Activated T-cell treated with anti-CD3 and anti-CD28 coated beads, Interleukin-2, amount 50 U/mL, for 24 hours (primary cell): ENCODE data around the gene SIRT7.

Experiments
- DNase-seq: peaks from one replicate; pipeline ENCODE4 v3.0.0-alpha.2; 2020
- H3K27ac Mint-ChIP-seq: 2 replicates; pipeline ENCODE4 v1.8.0; 2020; ENCODE audit warnings: mild to moderate bottlenecking, mixed read lengths
- H3K27me3 Mint-ChIP-seq: 2 replicates; pipeline ENCODE4 v1.8.0; 2020; ENCODE audit warnings: mixed read lengths
- H3K36me3 Mint-ChIP-seq: 2 replicates; pipeline ENCODE4 v1.8.0; 2020; ENCODE audit warnings: low read depth, mixed read lengths
- H3K4me1 Mint-ChIP-seq: 2 replicates; pipeline ENCODE4 v1.8.0; 2020; ENCODE audit warnings: low read depth, mixed read lengths
- H3K4me3 Mint-ChIP-seq: 2 replicates; pipeline ENCODE4 v1.8.0; 2020; ENCODE audit warnings: mild to moderate bottlenecking, moderate library complexity, mixed read lengths
- H3K9me3 Mint-ChIP-seq: 2 replicates; pipeline ENCODE4 v1.8.0; 2020; ENCODE audit warnings: mixed read lengths

SIRT7 gene

DNA sequence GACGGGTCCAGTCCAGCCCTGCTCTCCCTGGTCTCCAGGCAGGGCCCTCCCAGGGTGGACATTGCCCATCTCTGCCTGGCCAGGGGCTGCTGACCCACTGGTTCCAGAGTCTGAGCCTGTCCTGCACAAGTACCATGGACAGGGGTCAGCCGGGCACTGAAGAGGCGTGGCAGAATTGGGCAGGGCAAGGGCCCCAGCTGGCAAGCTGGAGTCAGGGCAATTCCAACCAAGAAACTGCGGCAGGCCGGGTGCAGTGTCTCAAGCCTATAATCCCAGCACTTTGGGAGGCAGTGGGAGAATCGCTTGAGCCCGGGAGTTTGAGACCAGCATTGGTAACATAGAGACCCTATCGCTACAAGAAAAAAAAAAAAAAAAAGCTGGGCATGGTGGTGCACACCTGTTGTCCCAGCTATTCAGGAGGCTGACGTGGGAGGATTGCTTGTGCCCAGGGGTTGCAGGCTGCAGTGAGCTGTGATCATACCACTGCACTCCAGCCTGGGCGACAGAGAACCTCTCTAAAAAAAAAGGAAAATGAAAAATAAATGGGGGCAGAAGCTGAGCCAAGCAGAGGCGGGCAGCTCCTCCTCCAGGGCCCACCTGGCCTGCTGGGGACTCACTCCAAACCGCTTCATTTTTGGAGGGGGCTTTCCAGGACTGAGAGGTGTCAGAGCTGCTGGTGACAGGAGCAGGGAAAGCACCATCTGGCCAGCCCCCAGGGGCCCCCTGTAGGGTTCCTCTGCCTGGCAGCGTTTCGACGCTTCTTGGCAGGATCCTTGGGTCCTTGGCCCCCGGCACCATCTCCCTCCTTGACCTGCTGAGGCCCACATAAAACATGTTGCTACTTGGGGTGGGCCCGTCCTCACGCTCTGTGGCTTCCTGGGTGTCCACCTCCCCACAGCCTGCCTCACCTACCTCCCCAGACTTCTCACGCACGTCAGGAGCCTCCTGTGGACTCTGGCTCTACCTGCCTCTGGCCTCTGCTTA lies 12.5 kb upstream of the SIRT7 start:
- Mint-ChIP-seq H3K36me3 (peaks cover 38% of the 10 kb centered on the region), H3K27me3 (peaks cover 11% of the 10 kb centered on the region), H3K9me3 (no peaks in the 10 kb centered on the region), H3K4me1 (peaks cover 36% of the 10 kb centered on the region), H3K27ac (no peak overlapping the region), H3K4me3 (peak overlapping the region; percentile 12)
- DNase-seq = no peak

DNA sequence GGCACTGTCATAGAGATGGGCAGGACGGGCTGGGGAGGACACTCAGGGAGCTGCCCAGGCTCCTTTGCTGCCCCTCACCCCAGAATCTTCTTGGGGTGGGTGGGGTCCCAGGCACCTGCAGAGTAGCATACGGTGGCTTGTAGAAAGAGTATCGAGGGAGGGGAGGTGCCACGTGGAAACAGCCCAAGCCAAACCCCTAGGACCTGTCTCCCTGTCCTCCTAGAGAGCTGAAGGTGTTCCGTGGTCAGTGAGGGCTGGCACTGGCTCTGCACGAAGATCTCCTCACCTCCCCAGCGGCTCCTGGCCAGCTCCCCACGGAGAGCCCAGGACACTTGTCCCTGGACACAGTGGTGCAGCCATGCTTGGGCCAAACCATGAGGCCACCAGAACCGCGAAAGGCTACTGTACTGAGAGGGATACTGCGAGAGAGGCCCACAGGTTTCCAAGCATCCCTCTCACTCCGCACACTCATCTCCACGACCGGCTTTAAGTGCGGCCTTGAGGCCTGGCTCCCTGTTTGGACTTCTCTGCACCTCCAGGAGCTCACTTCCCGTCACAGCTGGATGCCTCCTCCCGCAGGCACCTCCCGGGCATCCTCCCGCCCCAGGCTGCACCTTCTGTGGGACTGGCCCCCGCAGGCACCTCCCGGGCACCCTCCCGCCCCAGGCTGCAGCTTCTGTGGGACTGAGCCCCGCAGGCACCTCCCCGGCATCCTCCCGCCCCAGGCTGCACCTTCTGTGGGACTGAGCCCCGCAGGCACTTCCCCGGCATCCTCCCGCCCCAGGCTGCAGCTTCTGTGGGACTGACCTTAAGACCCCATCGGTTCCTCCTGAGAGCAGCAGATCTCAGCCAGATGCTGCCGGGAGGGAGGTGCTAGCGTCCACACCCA lies 11.5 kb upstream of the SIRT7 start:
- Mint-ChIP-seq H3K9me3 (no peaks in the 10 kb centered on the region), H3K27me3 (peaks cover 11% of the 10 kb centered on the region), H3K36me3 (peaks cover 28% of the 10 kb centered on the region), H3K27ac (no peak overlapping the region), H3K4me1 (peaks cover 36% of the 10 kb centered on the region), H3K4me3 (peak overlapping the region; percentile 77)
- DNase-seq = no peak

DNA sequence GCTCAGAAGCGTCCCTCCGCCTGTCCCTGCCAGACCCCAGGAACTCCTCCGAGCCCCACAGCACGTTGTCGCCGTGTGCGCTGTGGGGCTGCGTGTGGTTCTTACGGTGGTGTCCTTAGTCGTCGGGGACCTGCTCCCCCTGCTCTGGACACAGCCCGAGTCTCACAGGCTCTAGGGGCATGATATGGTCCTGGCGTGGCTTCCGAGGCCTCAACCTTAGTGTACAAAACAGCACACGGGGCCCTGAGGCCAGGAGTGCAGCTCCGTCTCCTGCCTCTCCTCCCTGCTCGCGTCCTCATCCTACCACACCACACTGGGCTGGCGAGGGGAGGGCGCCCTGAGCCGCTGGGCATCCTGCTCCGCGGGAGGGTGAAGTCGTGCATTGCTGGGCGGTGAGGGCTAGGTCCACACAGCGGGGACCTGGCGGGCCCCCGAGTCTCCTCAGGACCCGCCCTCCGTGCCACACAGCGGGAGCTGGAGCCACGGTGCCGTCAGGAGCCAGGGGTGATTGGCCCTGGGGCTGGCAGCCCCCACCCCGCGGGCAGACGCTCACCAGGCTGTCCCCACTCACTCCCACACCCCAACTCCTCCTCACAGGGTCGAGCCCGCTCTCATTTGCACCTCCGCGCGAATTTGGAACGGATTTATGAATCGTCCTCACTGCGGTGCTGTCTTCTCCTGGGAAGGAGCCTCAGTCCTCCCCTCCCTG lies 10.7 kb upstream of the SIRT7 start:
- no peak overlapping the region for H3K27ac Mint-ChIP-seq
- DNase-seq = no peak
- H3K4me1 Mint-ChIP-seq = peaks cover 36% of the 10 kb centered on the region
- H3K4me3 Mint-ChIP-seq = peak overlapping the region; percentile 77
- H3K27me3 Mint-ChIP-seq = peaks cover 11% of the 10 kb centered on the region
- H3K9me3 Mint-ChIP-seq = no peaks in the 10 kb centered on the region
- peaks cover 20% of the 10 kb centered on the region for H3K36me3 Mint-ChIP-seq

DNA sequence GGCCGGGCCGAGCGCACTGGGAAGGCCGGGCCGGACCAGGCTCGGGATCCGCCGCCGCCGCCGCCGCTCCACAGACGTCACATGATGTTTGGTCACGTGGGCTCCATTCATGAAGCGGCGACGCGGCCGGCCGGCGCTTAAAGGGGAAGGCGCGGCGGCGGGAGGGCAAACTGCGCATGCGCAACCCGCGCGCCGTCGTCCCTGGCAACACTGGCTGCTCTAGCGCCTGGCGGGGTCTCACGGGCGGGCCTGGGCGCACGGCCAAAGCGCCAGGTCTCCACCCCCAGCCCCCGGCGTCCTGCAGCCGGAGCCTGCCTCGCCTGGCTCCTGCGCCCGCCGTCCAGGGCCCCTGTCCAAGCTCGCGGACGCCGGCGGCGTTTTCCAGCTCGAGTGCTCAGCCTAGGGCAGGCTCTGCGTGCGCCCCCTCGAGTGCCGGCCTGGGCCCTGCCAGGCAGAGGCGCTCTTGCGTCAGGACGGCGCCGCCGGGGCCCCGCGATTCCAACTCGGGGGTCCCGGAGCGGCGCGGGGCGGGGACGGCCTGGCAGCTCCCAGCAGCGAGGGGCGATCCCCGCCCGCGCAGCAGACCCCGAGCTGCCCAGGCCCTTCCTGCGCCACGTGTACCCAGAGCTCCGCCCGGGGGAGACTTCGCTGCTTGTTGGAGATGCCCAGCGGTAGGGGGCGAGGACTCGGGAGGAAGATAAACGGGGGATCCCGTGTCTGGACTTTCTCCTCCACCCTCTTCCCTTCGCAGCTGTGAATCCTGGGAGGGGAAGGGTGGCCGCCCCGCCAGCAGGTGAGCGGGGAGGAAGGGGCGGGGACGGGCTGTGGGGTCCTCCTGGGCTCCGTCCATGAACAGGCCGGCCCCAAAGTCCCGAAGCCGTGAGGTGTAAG lies 9.9 kb upstream of the SIRT7 start, which contains the start of gene MAFG:
Gene MAFG, minus strand, starts transcription at position 83 of the 891 bp plus-strand sequence. CDS start 4,550 bp downstream, outside the sequence.
- DNase-seq = peak; percentile 93
- Mint-ChIP-seq H3K4me1 (peaks cover 32% of the 10 kb centered on the region), H3K9me3 (no peaks in the 10 kb centered on the region), H3K27me3 (peaks cover 11% of the 10 kb centered on the region), H3K4me3 (peak within 1 kb of the TSS; percentile 89), H3K27ac (peak within 1 kb of the TSS; percentile 91), H3K36me3 (peaks cover 13% of the 10 kb centered on the region)

DNA sequence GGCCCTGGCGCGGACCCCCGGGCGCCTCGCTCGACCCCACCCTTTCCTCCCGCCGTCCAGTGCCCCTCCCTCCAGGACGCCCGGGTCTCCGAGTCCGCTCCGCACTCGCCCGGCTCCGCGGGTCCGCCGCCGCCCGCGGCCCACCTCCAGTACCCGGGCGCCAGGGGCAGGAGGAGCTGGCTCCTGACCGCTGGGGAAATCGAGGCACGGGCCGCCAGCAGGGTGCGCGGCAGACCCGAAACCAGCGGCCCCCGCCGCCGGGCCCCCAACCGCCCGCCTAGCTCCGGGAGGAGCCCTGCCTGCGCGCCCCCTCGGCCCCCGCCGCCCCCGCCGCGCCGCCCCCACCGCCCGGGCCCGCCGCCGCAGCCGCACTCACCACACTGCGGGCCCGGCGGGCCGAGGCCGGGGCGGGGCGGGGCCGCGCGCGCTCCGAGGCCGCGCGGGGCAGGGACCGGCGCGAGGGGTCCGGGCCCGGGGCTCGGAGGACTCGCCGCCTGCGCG lies 9.2 kb upstream of the SIRT7 start:
- Mint-ChIP-seq H3K4me1 (peaks cover 35% of the 10 kb centered on the region), H3K4me3 (peak overlapping the region; percentile 89), H3K9me3 (no peaks in the 10 kb centered on the region), H3K27ac (no peak overlapping the region), H3K36me3 (peaks cover 14% of the 10 kb centered on the region), H3K27me3 (peaks cover 11% of the 10 kb centered on the region)
- DNase-seq = no peak

GRCh38 chr17:81926451-81927151 lies 8.6 kb upstream of the SIRT7 start:
- no peaks in the 10 kb centered on the region for H3K9me3 Mint-ChIP-seq
- peak; percentile 82 for DNase-seq
- peak overlapping the region; percentile 91 for H3K27ac Mint-ChIP-seq
- peaks cover 19% of the 10 kb centered on the region for H3K36me3 Mint-ChIP-seq
- peaks cover 11% of the 10 kb centered on the region for H3K27me3 Mint-ChIP-seq
- peak overlapping the region; percentile 89 for H3K4me3 Mint-ChIP-seq
- peaks cover 35% of the 10 kb centered on the region for H3K4me1 Mint-ChIP-seq

DNA sequence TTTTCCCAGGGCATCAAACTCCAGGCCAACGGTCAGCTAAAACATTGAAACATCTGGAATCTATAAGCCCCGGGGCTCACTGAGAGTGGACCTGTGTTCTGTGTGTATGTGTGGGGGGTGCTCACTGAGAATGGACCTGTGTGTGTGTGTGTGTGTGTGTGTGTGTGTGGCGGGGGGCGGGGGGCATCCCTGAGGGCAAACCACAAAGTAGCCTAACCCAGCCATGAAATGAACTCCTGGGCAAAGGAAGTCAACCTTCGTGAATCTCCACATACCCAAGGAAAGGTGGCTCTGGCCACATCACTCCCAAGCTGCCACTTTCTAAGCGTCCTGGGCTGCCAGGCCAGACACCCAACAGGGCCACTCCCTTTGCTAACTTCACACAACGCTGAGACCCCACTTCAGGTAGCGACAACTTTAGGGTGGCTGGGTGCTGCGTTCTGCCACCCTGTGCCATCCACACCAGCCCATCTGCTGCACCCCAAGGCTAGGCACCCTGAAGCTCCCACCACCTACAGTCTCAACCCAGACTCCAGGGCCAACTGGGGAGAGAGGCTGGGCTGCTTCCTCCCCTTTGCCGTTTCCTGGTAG lies 8.0 kb upstream of the SIRT7 start:
- H3K36me3 Mint-ChIP-seq = peaks cover 23% of the 10 kb centered on the region
- no peak for DNase-seq
- no peaks in the 10 kb centered on the region for H3K9me3 Mint-ChIP-seq
- H3K4me1 Mint-ChIP-seq = peaks cover 33% of the 10 kb centered on the region
- peaks cover 8% of the 10 kb centered on the region for H3K27me3 Mint-ChIP-seq
- peak overlapping the region; percentile 91 for H3K27ac Mint-ChIP-seq
- H3K4me3 Mint-ChIP-seq = peak overlapping the region; percentile 89

DNA sequence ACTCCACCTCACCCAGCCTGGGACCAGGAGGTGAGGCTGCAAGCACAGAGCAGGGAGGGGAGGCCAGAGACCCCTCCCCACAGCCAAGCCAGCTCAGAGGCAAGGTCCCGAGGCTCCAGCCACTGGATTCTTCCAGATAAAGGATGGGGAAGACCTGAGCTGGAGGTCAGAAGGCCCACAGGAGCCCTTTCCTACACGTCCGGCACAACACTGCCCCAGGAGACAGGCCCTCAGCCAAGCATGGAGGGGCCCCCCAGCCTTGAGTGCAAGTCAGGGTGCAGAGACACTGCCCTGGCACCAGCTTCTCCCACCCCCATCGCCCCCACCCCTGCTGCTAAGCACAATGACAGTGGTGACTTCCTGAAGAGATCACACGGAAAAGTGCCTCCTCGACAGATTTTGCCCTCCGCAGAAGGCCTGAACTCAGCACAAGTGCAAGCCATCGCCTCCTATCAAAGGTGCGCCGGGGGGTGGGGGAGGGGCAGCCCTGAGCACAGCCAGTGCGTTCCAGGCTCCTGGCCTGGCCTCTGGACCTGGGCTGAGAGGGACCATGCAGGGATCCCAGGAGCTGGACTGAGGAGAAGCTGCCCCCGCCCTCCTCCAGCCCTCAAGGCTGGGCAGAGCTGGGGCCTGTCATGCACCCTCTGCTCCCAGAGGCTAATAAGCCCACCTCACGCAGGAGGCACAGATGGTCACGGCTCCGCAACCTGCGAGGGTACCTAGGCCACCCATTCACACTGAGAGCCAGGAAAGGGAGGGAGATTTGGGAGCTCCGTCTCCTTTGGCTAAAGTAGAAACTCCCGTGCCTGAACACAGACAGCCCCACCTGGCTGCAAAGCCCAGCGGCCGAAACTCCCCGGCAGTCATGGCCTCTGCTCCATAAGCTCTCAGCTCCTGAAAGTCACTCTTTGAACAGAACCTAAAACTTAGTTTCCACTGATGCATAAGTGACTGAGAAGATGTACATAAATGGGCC lies 6.9 kb upstream of the SIRT7 start:
- Mint-ChIP-seq H3K27me3 (peaks cover 6% of the 10 kb centered on the region), H3K9me3 (no peaks in the 10 kb centered on the region), H3K27ac (peak overlapping the region; percentile 80), H3K36me3 (peaks cover 34% of the 10 kb centered on the region), H3K4me3 (peak overlapping the region; percentile 89), H3K4me1 (peaks cover 29% of the 10 kb centered on the region)
- DNase-seq = no peak

- no peak for DNase-seq
- Mint-ChIP-seq H3K36me3 (peaks cover 46% of the 10 kb centered on the region), H3K9me3 (no peaks in the 10 kb centered on the region), H3K4me3 (no peak overlapping the region), H3K27ac (peak overlapping the region; percentile 74), H3K4me1 (peaks cover 33% of the 10 kb centered on the region), H3K27me3 (no peaks in the 10 kb centered on the region)
Measured at GRCh38 chr17:81923302-81924260, 5.6 kb upstream of the SIRT7 start.

GRCh38 chr17:81922566-81923301 lies 4.8 kb upstream of the SIRT7 start:
- Mint-ChIP-seq H3K4me1 (peaks cover 37% of the 10 kb centered on the region), H3K9me3 (no peaks in the 10 kb centered on the region), H3K36me3 (peaks cover 49% of the 10 kb centered on the region), H3K27ac (peak overlapping the region; percentile 37), H3K4me3 (no peak overlapping the region), H3K27me3 (no peaks in the 10 kb centered on the region)
- DNase-seq = no peak
